Measurements from ENCODE around the gene PLEKHA5. TPM values are rescaled to one million over a fixed set of nuclear protein-coding genes. Genes with fewer than 3 reads are reported as not detected.
A peak's percentile ranks its signal among the peaks of the same experiment; 100 is the strongest.

PLEKHA5 gene
- polyA plus RNA-seq, 1 of the 3 experiments (the other 2 are of a cell fraction), result 7.1 TPM

DNA sequence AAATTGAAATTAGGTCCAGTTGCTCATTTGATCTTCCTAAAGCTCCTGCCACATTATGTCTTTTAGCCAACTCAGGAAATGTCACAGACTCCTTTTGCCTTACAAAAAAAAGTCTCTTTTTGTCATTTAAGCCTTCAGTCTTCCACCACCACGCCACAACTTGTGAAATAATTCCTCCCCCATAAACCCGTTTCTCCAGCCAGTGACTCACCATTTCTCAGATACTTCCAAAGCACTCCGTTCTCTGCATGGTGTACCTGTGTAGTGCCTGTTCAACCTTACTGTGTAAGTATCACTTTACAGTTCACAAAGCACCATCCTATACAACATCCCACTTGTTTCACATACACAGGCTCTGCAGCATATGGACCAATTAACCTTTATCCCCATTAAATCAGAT lies 170.2 kb downstream of the PLEKHA5 start:
- H3K27me3 ChIP-seq (ENCODE audit: insufficient read depth), result no peaks in the 10 kb centered on the region

DNA sequence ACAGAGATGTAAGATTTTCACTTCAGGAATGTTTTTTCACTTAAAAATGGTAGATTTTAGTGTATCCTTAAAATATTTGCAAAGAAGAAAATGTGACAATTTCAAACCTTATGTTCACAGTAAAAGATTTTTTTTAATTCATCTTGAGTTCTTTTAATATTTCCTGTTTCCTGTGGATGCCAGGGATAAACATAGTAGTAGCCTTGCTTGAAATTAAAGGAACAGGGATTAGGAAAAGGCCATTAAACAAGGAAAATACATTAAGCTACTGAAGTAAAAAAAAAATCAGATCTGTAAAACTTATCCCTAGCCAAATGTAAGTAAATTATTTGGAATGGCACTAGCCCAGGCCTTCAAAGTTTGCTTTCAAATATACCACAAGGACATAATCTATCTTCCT lies 171.7 kb downstream of the PLEKHA5 start:
- no peak overlapping the region for H3K9ac ChIP-seq
- H3K36me3 ChIP-seq (replicated peaks in 1 of 2; ENCODE audit: control insufficient read depth in 1 of 2, insufficient read depth in 2 of 2, low read length in 1 of 2), result no peaks in the 10 kb centered on the region
- H3K9me3 ChIP-seq, result no peaks in the 10 kb centered on the region
- no peak overlapping the region for H2AFZ ChIP-seq (ENCODE audit: low read depth)
- no peaks in the 10 kb centered on the region for H3K79me2 ChIP-seq (ENCODE audit: insufficient read depth)
- H3F3A ChIP-seq (replicated peaks; ENCODE audit: insufficient read depth), result peaks cover 2% of the 10 kb centered on the region
- H3K9me2 ChIP-seq, result no peaks in the 10 kb centered on the region
- no peaks in the 10 kb centered on the region for H3K27me3 ChIP-seq (ENCODE audit: insufficient read depth)
- CTCF ChIA-PET, result interaction anchor here (0.7 to 1.5 kb wide), 3 partner anchors 13 to 337 kb away, joined by 3 to 5 read pairs (median 3); no protein-coding TSS in a partner anchor
- POLR2A ChIA-PET, result no interaction called here
- no peak for TF ChIP-seq RAD21 (IDR thresholded peaks at IDR 0.05; ENCODE audit: low read length)
- TF ChIP-seq, protein P1, sequence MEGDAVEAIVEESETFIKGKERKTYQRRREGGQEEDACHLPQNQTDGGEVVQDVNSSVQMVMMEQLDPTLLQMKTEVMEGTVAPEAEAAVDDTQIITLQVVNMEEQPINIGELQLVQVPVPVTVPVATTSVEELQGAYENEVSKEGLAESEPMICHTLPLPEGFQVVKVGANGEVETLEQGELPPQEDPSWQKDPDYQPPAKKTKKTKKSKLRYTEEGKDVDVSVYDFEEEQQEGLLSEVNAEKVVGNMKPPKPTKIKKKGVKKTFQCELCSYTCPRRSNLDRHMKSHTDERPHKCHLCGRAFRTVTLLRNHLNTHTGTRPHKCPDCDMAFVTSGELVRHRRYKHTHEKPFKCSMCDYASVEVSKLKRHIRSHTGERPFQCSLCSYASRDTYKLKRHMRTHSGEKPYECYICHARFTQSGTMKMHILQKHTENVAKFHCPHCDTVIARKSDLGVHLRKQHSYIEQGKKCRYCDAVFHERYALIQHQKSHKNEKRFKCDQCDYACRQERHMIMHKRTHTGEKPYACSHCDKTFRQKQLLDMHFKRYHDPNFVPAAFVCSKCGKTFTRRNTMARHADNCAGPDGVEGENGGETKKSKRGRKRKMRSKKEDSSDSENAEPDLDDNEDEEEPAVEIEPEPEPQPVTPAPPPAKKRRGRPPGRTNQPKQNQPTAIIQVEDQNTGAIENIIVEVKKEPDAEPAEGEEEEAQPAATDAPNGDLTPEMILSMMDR (IDR thresholded peaks at IDR 0.05), result no peak
- TF ChIP-seq ELF1 (IDR thresholded peaks at IDR 0.05), result no peak
- TF ChIP-seq TEAD4 (IDR thresholded peaks at IDR 0.05; ENCODE audit: borderline replicate concordance, insufficient read depth), result no peak
- TF ChIP-seq MEF2A (IDR thresholded peaks at IDR 0.05; ENCODE audit: borderline replicate concordance, low read depth), result no peak
- no peak for TF ChIP-seq RCOR1 (IDR thresholded peaks at IDR 0.05; ENCODE audit: low read length)
- TF ChIP-seq, protein P2, sequence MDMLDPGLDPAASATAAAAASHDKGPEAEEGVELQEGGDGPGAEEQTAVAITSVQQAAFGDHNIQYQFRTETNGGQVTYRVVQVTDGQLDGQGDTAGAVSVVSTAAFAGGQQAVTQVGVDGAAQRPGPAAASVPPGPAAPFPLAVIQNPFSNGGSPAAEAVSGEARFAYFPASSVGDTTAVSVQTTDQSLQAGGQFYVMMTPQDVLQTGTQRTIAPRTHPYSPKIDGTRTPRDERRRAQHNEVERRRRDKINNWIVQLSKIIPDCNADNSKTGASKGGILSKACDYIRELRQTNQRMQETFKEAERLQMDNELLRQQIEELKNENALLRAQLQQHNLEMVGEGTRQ (IDR thresholded peaks at IDR 0.05; ENCODE audit: borderline replicate concordance, low read depth, low read length), result no peak
- H3K27ac ChIP-seq (ENCODE audit: low read depth in 2 of 2, low read length in 1 of 2), result no peak overlapping the region
- H3K4me1 ChIP-seq (ENCODE audit: control insufficient read depth in 1 of 2, insufficient read depth in 2 of 2, low read depth in 1 of 2, low read length in 1 of 2), result peaks cover 0 to 4% of the 10 kb centered on the region in 2 experiments; a peak in 1 of 4 replicates
- H4K20me1 ChIP-seq (ENCODE audit: insufficient read depth), result no peaks in the 10 kb centered on the region
- H3K4me3 ChIP-seq (ENCODE audit: low read depth in 2 of 2, low read length in 1 of 2), result no peak overlapping the region
- no peak overlapping the region for H3K4me2 ChIP-seq
- no peak for DNase-seq

More for the DNA sequence above, 170.2 kb downstream of the PLEKHA5 start:
- H3K9ac ChIP-seq, result no peak overlapping the region
- POLR2A ChIA-PET, result no interaction called here
- H3K36me3 ChIP-seq (replicated peaks in 1 of 2; ENCODE audit: control insufficient read depth in 1 of 2, insufficient read depth in 2 of 2, low read length in 1 of 2), result no peaks in the 10 kb centered on the region
- CTCF ChIA-PET, result interaction anchor here (1.5 kb wide), 1 partner anchor 118 kb away, joined by 3 read pairs; no protein-coding TSS in a partner anchor
- H3K4me3 ChIP-seq (ENCODE audit: low read depth in 2 of 2, low read length in 1 of 2), result no peak overlapping the region
- no peaks in the 10 kb centered on the region for H3K9me2 ChIP-seq
- H3K27ac ChIP-seq (ENCODE audit: low read depth in 2 of 2, low read length in 1 of 2), result no peak overlapping the region
- no peak overlapping the region for H2AFZ ChIP-seq (ENCODE audit: low read depth)
- no peaks in the 10 kb centered on the region for H3K79me2 ChIP-seq (ENCODE audit: insufficient read depth)
- no peak for DNase-seq
- H3F3A ChIP-seq (replicated peaks; ENCODE audit: insufficient read depth), result peaks cover 2% of the 10 kb centered on the region
- H3K4me2 ChIP-seq, result no peak overlapping the region
- peaks cover 0 to 4% of the 10 kb centered on the region in 2 experiments; a peak in 1 of 4 replicates for H3K4me1 ChIP-seq (ENCODE audit: control insufficient read depth in 1 of 2, insufficient read depth in 2 of 2, low read depth in 1 of 2, low read length in 1 of 2)
- TF ChIP-seq, protein P3, sequence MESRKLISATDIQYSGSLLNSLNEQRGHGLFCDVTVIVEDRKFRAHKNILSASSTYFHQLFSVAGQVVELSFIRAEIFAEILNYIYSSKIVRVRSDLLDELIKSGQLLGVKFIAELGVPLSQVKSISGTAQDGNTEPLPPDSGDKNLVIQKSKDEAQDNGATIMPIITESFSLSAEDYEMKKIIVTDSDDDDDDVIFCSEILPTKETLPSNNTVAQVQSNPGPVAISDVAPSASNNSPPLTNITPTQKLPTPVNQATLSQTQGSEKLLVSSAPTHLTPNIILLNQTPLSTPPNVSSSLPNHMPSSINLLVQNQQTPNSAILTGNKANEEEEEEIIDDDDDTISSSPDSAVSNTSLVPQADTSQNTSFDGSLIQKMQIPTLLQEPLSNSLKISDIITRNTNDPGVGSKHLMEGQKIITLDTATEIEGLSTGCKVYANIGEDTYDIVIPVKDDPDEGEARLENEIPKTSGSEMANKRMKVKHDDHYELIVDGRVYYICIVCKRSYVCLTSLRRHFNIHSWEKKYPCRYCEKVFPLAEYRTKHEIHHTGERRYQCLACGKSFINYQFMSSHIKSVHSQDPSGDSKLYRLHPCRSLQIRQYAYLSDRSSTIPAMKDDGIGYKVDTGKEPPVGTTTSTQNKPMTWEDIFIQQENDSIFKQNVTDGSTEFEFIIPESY (IDR thresholded peaks at IDR 0.05; ENCODE audit: borderline replicate concordance, low read depth), result no peak
- TF ChIP-seq FOSL2 (IDR thresholded peaks at IDR 0.05; ENCODE audit: borderline replicate concordance, low read depth), result 0 out of 2 replicates have a peak, but pooled peaks have one; percentile 11
- no peaks in the 10 kb centered on the region for H3K9me3 ChIP-seq
- 74% methylated on average over 3 of the region's 3 CpGs for WGBS (ENCODE audit: low lambda C conversion rate)
- no peaks in the 10 kb centered on the region for H4K20me1 ChIP-seq (ENCODE audit: insufficient read depth)
